ENCODE measurements around the gene RGS10.

Gene RGS10

DNA sequence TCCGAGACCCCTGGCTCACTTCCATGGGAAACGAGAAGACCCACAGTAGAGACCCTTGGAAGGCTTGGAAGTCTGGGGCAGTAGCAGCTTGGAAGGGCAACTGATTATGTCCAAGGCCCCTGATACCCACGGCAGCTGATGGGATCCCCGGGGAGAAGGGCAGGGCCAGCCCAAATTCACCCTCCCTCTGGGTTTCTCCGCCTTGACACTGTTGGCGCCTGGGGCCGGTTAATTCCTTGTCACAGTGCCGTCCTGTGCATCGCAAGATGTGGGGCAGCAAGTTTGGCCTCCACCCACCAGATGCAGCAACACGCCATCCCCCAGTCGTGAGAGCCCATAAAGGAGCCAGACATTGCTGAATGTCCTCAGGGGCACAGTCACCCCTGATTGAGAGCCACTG lies 89.2 kb downstream of the RGS10 start:
- no peak for TF ChIP-seq CTCF (IDR thresholded peaks at IDR 0.05; ENCODE audit: low read depth, low read length, missing control alignments)
- no peaks in the 10 kb centered on the region for H3K27me3 ChIP-seq (replicated peaks)
- H3K27ac ChIP-seq, result no peak overlapping the region
- no peak overlapping the region for H3K4me3 ChIP-seq (ENCODE audit: low read depth, low read length)
- no peaks in the 10 kb centered on the region for H3K36me3 ChIP-seq (replicated peaks)
- DNase-seq, result no peak
- in situ Hi-C loops (cut with HindIII; ENCODE audit: low pct_ligation_motif_present, low sequenced_read_pairs), result no loop called here

- in situ Hi-C loops (cut with HindIII; ENCODE audit: low pct_ligation_motif_present, low sequenced_read_pairs), result no loop called here
Measured at GRCh38 chr10:119452396-119452795, 90.1 kb downstream of the RGS10 start.

GRCh38 chr10:119451300-119451896 lies 91.1 kb downstream of the RGS10 start:
- Histone ChIP-seq H3K27ac (no peak overlapping the region), H3K4me3 (ENCODE audit: low read depth, low read length) (no peak overlapping the region), H3K36me3 (replicated peaks) (no peaks in the 10 kb centered on the region), H3K27me3 (replicated peaks) (no peaks in the 10 kb centered on the region)
- TF ChIP-seq CTCF (IDR thresholded peaks at IDR 0.05; ENCODE audit: low read depth, low read length, missing control alignments), result no peak
- in situ Hi-C loops (cut with HindIII; ENCODE audit: low pct_ligation_motif_present, low sequenced_read_pairs), result no loop called here
- DNase-seq, result no peak

More at GRCh38 chr10:119452396-119452795, 90.1 kb downstream of the RGS10 start:
- TF ChIP-seq CTCF (IDR thresholded peaks at IDR 0.05; ENCODE audit: low read depth, low read length, missing control alignments), result no peak
- no peak for DNase-seq
- no peak overlapping the region for H3K27ac ChIP-seq
- H3K4me3 ChIP-seq (ENCODE audit: low read depth, low read length), result no peak overlapping the region
- H3K36me3 ChIP-seq (replicated peaks), result no peaks in the 10 kb centered on the region
- no peaks in the 10 kb centered on the region for H3K27me3 ChIP-seq (replicated peaks)

- DNase-seq, result peak; percentile 12
- H3K27me3 ChIP-seq (replicated peaks), result no peaks in the 10 kb centered on the region
- no peaks in the 10 kb centered on the region for H3K36me3 ChIP-seq (replicated peaks)
- no peak overlapping the region for H3K4me3 ChIP-seq (ENCODE audit: low read depth, low read length)
- in situ Hi-C loops (cut with HindIII; ENCODE audit: low pct_ligation_motif_present, low sequenced_read_pairs), result no loop called here
- TF ChIP-seq CTCF (IDR thresholded peaks at IDR 0.05; ENCODE audit: low read depth, low read length, missing control alignments), result no peak
- no peak overlapping the region for H3K27ac ChIP-seq
Measured at GRCh38 chr10:119450606-119451299, 91.8 kb downstream of the RGS10 start.

Data from brain microvascular endothelial cell (primary cell).